WTC11 (cell line): Measurements from ENCODE around the gene RMND5A.

ENCODE experiments used
- ATF1 ChIP-seq: sonication (generic); formaldehyde crosslinking; IDR thresholded peaks from 2 replicates; pipeline ENCODE4 v1.8.1; 2023; ENCODE audit warnings: mild to moderate bottlenecking, moderate library complexity, missing genetic modification reagents
- ATF2 ChIP-seq: sonication (generic); formaldehyde crosslinking; IDR thresholded peaks from 2 replicates; pipeline ENCODE4 v1.8.1; 2022; ENCODE audit warnings: low read depth, missing genetic modification reagents, borderline replicate concordance
- CTCF ChIP-seq: fragments of 200-600 bp; IDR thresholded peaks from 2 replicates; pipeline ENCODE4 v1.8.0; 2022; ENCODE audit warnings: antibody characterized with exemption
- FOXP4 ChIP-seq: sonication (generic); formaldehyde crosslinking; IDR thresholded peaks from 2 replicates; pipeline ENCODE4 v1.8.0; 2022; ENCODE audit warnings: mild to moderate bottlenecking, missing genetic modification reagents
- GABPB1 ChIP-seq: sonication (generic); formaldehyde crosslinking; IDR thresholded peaks from 2 replicates; pipeline ENCODE4 v1.8.1; 2023; ENCODE audit warnings: mild to moderate bottlenecking, missing genetic modification reagents
- JAZF1 ChIP-seq: fragments of 250-450 bp; sonication (Bioruptor Pico); IDR thresholded peaks from 2 replicates; pipeline ENCODE4 v1.9.0; 2021; ENCODE audit warnings: moderate library complexity, mild to moderate bottlenecking, inconsistent platforms
- PRDM15 ChIP-seq: sonication (generic); formaldehyde crosslinking; IDR thresholded peaks from 2 replicates; pipeline ENCODE4 v1.8.0; 2022; ENCODE audit warnings: missing genetic modification reagents
- SOX15 ChIP-seq: fragments of 250-450 bp; sonication (Bioruptor Pico); IDR thresholded peaks from 2 replicates; pipeline ENCODE4 v1.9.0; 2021; ENCODE audit warnings: mild to moderate bottlenecking
- SP1 ChIP-seq: sonication (generic); formaldehyde crosslinking; conservative IDR thresholded peaks from 2 replicates; pipeline ENCODE4 v1.8.1; 2022; ENCODE audit warnings: missing genetic modification reagents
- TCF7 ChIP-seq: sonication (generic); formaldehyde crosslinking; IDR thresholded peaks from 2 replicates; pipeline ENCODE4 v1.8.0; 2022; ENCODE audit warnings: mild to moderate bottlenecking, low read depth, missing genetic modification reagents, moderate library complexity
- ZNF263 ChIP-seq: sonication (generic); formaldehyde crosslinking; IDR thresholded peaks from 2 replicates; pipeline ENCODE4 v1.8.1; 2022; ENCODE audit warnings: low read depth, mild to moderate bottlenecking, moderate library complexity, missing genetic modification reagents
- ZNF281 ChIP-seq: sonication (generic); formaldehyde crosslinking; IDR thresholded peaks from 2 replicates; pipeline ENCODE4 v1.8.0; 2023; ENCODE audit warnings: mild to moderate bottlenecking, missing genetic modification reagents
- ZNF317 ChIP-seq: sonication (generic); formaldehyde crosslinking; IDR thresholded peaks from 2 replicates; pipeline ENCODE4 v1.8.1; 2023; ENCODE audit warnings: low read depth, mild to moderate bottlenecking, moderate library complexity, missing genetic modification reagents, borderline replicate concordance
- ZNF512 ChIP-seq: sonication (generic); formaldehyde crosslinking; IDR thresholded peaks from 2 replicates; pipeline ENCODE4 v1.8.1; 2022; ENCODE audit warnings: missing genetic modification reagents, borderline replicate concordance

- TF ChIP-seq CTCF (no peak), SOX15 (CRISPR knock-in tag) (no peak), JAZF1 (no peak), FOXP4 (CRISPR knock-in tag) (no peak), ZNF263 (CRISPR knock-in tag) (no peak), ZNF281 (CRISPR knock-in tag) (no peak), ZNF512 (no peak), TCF7 (CRISPR knock-in tag) (no peak), ATF1 (CRISPR knock-in tag) (no peak), GABPB1 (CRISPR knock-in tag) (no peak), ZNF317 (CRISPR knock-in tag) (no peak), SP1 (no peak), ATF2 (CRISPR knock-in tag) (no peak), PRDM15 (no peak)
These were observed 15.6 kb upstream of the RMND5A start for GRCh38 chr2:86704459-86704971.
